Uterine smooth muscle cell (primary cell): ENCODE results near the gene PHLDA2. TPM values are rescaled to one million over a fixed set of nuclear protein-coding genes. Genes with fewer than 3 reads are reported as not detected.

Experiments
- total RNA-seq: library from RNA; depleted of rRNA; stranded (reverse); fragments of >200 nt; gene quantifications from 2 replicates; pipeline ENCODE4 v1.2.3, GENCODE V29; 2014

Gene PHLDA2, protein sequence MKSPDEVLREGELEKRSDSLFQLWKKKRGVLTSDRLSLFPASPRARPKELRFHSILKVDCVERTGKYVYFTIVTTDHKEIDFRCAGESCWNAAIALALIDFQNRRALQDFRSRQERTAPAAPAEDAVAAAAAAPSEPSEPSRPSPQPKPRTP
- total RNA-seq = 7.6 and 14.4 TPM in 2 replicates

DNA sequence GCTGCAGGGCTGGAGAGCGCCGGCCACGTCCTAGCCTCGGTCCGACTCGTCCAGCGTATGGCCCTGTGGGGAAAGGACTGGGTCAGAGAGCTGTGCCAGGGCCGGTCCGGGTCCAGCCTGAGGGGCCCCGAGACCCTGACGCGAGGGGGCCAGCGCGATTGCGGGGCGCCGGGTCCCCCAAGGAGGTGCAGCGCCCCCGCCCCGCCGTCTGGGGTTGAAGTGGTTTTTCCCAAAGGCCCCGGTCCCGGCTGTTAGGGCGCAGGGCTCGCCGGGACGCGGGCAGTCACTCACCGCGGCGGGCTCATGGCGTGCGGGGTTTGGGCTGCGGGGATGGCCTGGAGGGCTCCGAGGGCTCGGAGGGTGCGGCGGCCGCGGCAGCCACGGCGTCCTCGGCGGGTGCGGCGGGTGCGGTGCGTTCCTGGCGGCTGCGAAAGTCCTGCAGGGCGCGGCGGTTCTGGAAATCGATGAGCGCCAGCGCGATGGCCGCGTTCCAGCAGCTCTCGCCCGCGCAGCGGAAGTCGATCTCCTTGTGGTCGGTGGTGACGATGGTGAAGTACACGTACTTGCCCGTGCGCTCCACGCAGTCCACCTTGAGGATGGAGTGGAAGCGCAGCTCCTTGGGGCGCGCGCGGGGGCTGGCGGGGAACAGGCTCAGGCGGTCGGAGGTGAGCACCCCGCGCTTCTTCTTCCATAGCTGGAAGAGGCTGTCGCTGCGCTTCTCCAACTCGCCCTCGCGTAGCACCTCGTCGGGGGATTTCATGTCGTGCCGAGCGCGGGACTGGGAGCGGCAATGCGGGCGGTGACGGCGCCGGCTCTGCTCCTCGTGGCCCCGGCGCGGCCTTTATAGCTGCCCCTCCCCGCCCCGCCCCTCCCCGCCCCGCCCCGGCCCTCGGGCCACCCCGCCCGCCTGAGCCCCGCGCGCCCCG, at the start of gene PHLDA2:
PHLDA2 (minus strand) TSS at position 816 of the 926 bp plus-strand sequence; CDS start at position 760, 56 bp downstream.

GRCh38 chr11:2885678-2886081, 43.5 kb downstream of the PHLDA2 start, which contains the start of gene CDKN1C:
TSS of gene CDKN1C (minus strand) at chr11:2885775. CDS start at chr11:2885456, 319 bp downstream.

Other genes starting within 250 kb of the PHLDA2 start
- gene KCNQ1OT1, start 229.4 kb downstream of the PHLDA2 start, total RNA-seq = 2.8 and 3.6 TPM in 2 replicates
- 8.1 and 13.7 TPM in 2 replicates for gene CDKN1C, start 43.6 kb downstream of the PHLDA2 start, total RNA-seq
- 109 and 153 TPM in 2 replicates for gene NAP1L4, start 62.9 kb upstream of the PHLDA2 start, total RNA-seq
- gene CARS1, start 128.0 kb upstream of the PHLDA2 start, total RNA-seq = 116 and 134 TPM in 2 replicates
- gene OSBPL5, start 235.9 kb upstream of the PHLDA2 start, total RNA-seq = 38.6 and 42.4 TPM in 2 replicates